GM23338 (cell line): ENCODE data around the gene EYA3. TPM values are rescaled to one million over a fixed set of nuclear protein-coding genes. Genes with fewer than 3 reads are reported as not detected.

ENCODE experiments used
- ATAC-seq: fragments of 200-7000 bp; cut with Tn5 transposase; 3 replicates; pipeline ENCODE4 v1.9.1; 2020
- DNase-seq: peaks from one replicate; pipeline ENCODE4 v3.0.0-alpha.2; 2015; ENCODE audit warnings: low spot score
- H2AFZ ChIP-seq: fragments of 200-600 bp; sonication (generic); 2 replicates; pipeline ENCODE4 v1.8.0; 2016; ENCODE audit warnings: antibody characterized with exemption, mild to moderate bottlenecking, moderate library complexity
- H3F3A ChIP-seq: fragments of 200-600 bp; sonication (generic); replicated peaks from 2 replicates; pipeline ENCODE4 v1.8.0; 2017; ENCODE audit warnings: antibody characterized with exemption, mixed run types, low read depth
- H3K27ac ChIP-seq: fragments of 200-600 bp; sonication (generic); 2 replicates; pipeline ENCODE4 v1.6.1; 2016; ENCODE audit warnings: low read depth
- H3K27me3 ChIP-seq: fragments of 200-600 bp; sonication (generic); 2 replicates; pipeline ENCODE4 v1.8.0; 2016; ENCODE audit warnings: mild to moderate bottlenecking, mixed run types, moderate library complexity; ENCODE audit not compliant: insufficient read depth
- H3K36me3 ChIP-seq: fragments of 200-600 bp; sonication (generic); 2 replicates; pipeline ENCODE4 v1.8.0; 2016; ENCODE audit warnings: mild to moderate bottlenecking; ENCODE audit not compliant: insufficient read depth
- H3K4me1 ChIP-seq: fragments of 200-600 bp; sonication (generic); 2 replicates; pipeline ENCODE4 v1.8.0; 2016; ENCODE audit warnings: mild to moderate bottlenecking, moderate library complexity; ENCODE audit not compliant: insufficient read depth
- H3K4me2 ChIP-seq: fragments of 200-600 bp; sonication (generic); 2 replicates; pipeline ENCODE4 v1.7.1; 2017; ENCODE audit warnings: mixed run types
- H3K4me3 ChIP-seq: fragments of 200-600 bp; sonication (generic); 2 replicates; pipeline ENCODE4 v1.6.1; 2016; ENCODE audit warnings: mixed run types
- H3K79me2 ChIP-seq: fragments of 200-600 bp; sonication (generic); replicated peaks from 2 replicates; pipeline ENCODE4 v1.8.0; 2017; ENCODE audit warnings: mild to moderate bottlenecking; ENCODE audit not compliant: insufficient read depth
- H3K9me2 ChIP-seq: fragments of 200-600 bp; sonication (generic); 2 replicates; pipeline ENCODE4 v1.8.0; 2017; ENCODE audit not compliant: insufficient read depth
- H4K20me1 ChIP-seq: fragments of 200-600 bp; sonication (generic); replicated peaks from 2 replicates; pipeline ENCODE4 v1.8.0; 2017; ENCODE audit warnings: mild to moderate bottlenecking; ENCODE audit not compliant: insufficient read depth
- H3K27ac Mint-ChIP-seq: 2 replicates; pipeline ENCODE4 v1.8.0; 2020; ENCODE audit warnings: inconsistent platforms, mild to moderate bottlenecking, moderate library complexity, mixed read lengths
- H3K27me3 Mint-ChIP-seq: 3 replicates; pipeline ENCODE4 v1.8.0; 2022; ENCODE audit warnings: low read depth, mild to moderate bottlenecking, moderate library complexity, mixed read lengths, inconsistent platforms; ENCODE audit not compliant: insufficient read depth, poor library complexity
- H3K36me3 Mint-ChIP-seq: 3 replicates; pipeline ENCODE4 v1.8.0; 2021; ENCODE audit warnings: low read depth, mild to moderate bottlenecking, inconsistent platforms, moderate library complexity, mixed read lengths
- H3K4me1 Mint-ChIP-seq: 3 replicates; pipeline ENCODE4 v1.8.0; 2020; ENCODE audit warnings: mild to moderate bottlenecking, inconsistent platforms, mixed read lengths
- H3K4me3 Mint-ChIP-seq: 3 replicates; pipeline ENCODE4 v1.8.0; 2021; ENCODE audit warnings: moderate library complexity, mild to moderate bottlenecking, inconsistent platforms, mixed read lengths
- H3K9me3 Mint-ChIP-seq: 3 replicates; pipeline ENCODE4 v1.8.0; 2020; ENCODE audit warnings: moderate library complexity, mild to moderate bottlenecking, inconsistent platforms, mixed read lengths
- CTCF ChIP-seq, 2 experiments: fragments of 200-600 bp in 1 of 2; sonication (generic) in 1 of 2; conservative IDR thresholded peaks; 2 replicates each; pipeline versions ENCODE4 v1.5.1 to v1.6.1; 2016 to 2017; ENCODE audit warnings: antibody characterized with exemption in 2 of 2, low read depth in 2 of 2, mild to moderate bottlenecking in 2 of 2, moderate library complexity in 1 of 2
- ETS1 ChIP-seq: IDR thresholded peaks from 2 replicates; pipeline ENCODE4 v1.6.1; 2016; ENCODE audit warnings: antibody characterized with exemption
- EZH2 ChIP-seq: fragments of 200-600 bp; sonication (generic); IDR thresholded peaks from one replicate; pipeline ENCODE4 v1.8.0; 2017; ENCODE audit warnings: antibody characterized with exemption, mild to moderate bottlenecking, low read depth; ENCODE audit not compliant: unreplicated experiment
- EZH2phosphoT487 ChIP-seq: fragments of 200-600 bp; sonication (generic); IDR thresholded peaks from one replicate; pipeline ENCODE4 v1.8.1; 2018; ENCODE audit warnings: antibody characterized with exemption; ENCODE audit not compliant: unreplicated experiment
- JUNB ChIP-seq: IDR thresholded peaks from one replicate; pipeline ENCODE4 v1.6.1; 2016; ENCODE audit warnings: antibody characterized with exemption; ENCODE audit not compliant: unreplicated experiment
- NANOG ChIP-seq: IDR thresholded peaks from 2 replicates; pipeline ENCODE4 v1.6.1; 2016; ENCODE audit warnings: antibody characterized with exemption, borderline replicate concordance
- REST ChIP-seq: IDR thresholded peaks from one replicate; pipeline ENCODE4 v1.6.1; 2018; ENCODE audit warnings: antibody characterized with exemption; ENCODE audit not compliant: unreplicated experiment
- STAT1 ChIP-seq: IDR thresholded peaks from one replicate; pipeline ENCODE4 v1.6.1; 2016; ENCODE audit warnings: antibody characterized with exemption; ENCODE audit not compliant: unreplicated experiment
- ZNF114 ChIP-seq: fragments of 250-450 bp; sonication (Bioruptor Pico); IDR thresholded peaks from 2 replicates; pipeline ENCODE4 v1.5.0; 2020; ENCODE audit warnings: mild to moderate bottlenecking, moderate library complexity
- ZNF462 ChIP-seq: fragments of 250-450 bp; sonication (Bioruptor Pico); IDR thresholded peaks from 2 replicates; pipeline ENCODE4 v1.5.0; 2020; ENCODE audit warnings: mild to moderate bottlenecking, moderate library complexity
- polyA plus RNA-seq: library from polyadenylated mRNA; unstranded; fragments of >200 nt; fragmentation: Nextera tagmentation; extraction: Ambion mirVana; gene quantifications from 2 replicates; pipeline ENCODE4 v1.2.1, GENCODE V29; 2016
- total RNA-seq: library from RNA; depleted of rRNA; stranded (reverse); fragments of >200 nt; shearing (Covaris generic); gene quantifications from 2 replicates; pipeline ENCODE4 v1.2.3, GENCODE V29; 2014

The EYA3 gene
- total and polyA plus RNA-seq, 2 experiments from 2014 or later = 12.5 to 33.6 TPM

GRCh38 chr1:27922272-27922671, 166.1 kb downstream of the EYA3 start:
- peaks cover 11% of the 10 kb centered on the region for H3K27me3 Mint-ChIP-seq

More at GRCh38 chr1:27922272-27922671, 166.1 kb downstream of the EYA3 start:
- no peak overlapping the region for H3K27ac ChIP-seq
- H3K4me3 ChIP-seq = no peak overlapping the region
- H3K9me2 ChIP-seq = no peaks in the 10 kb centered on the region
- no peak overlapping the region for H2AFZ ChIP-seq
- no peak overlapping the region for H3K4me3 Mint-ChIP-seq
- no peaks in the 10 kb centered on the region for H3K27me3 ChIP-seq
- no peaks in the 10 kb centered on the region for H3K9me3 Mint-ChIP-seq
- ATAC-seq (no peak), DNase-seq (no peak)
- no peaks in the 10 kb centered on the region for H3K4me1 ChIP-seq
- no peaks in the 10 kb centered on the region for H4K20me1 ChIP-seq
- no peaks in the 10 kb centered on the region for H3K4me1 Mint-ChIP-seq
- no peak overlapping the region for H3K4me2 ChIP-seq
- no peaks in the 10 kb centered on the region for H3K36me3 ChIP-seq
- TF ChIP-seq EZH2 (no peak), EZH2phosphoT487 (no peak), ZNF462 (no peak), NANOG (no peak), ETS1 (no peak), REST (no peak), CTCF (conservative IDR thresholded peaks at IDR 0.05; ENCODE audit: low read depth in 2 of 2) (no peak), STAT1 (no peak), JUNB (no peak), ZNF114 (no peak)
- H3K27ac Mint-ChIP-seq = no peak overlapping the region
- no peaks in the 10 kb centered on the region for H3F3A ChIP-seq
- H3K79me2 ChIP-seq = no peaks in the 10 kb centered on the region
- no peaks in the 10 kb centered on the region for H3K36me3 Mint-ChIP-seq
